MG63 (cell line): ENCODE results near the gene PTPRT. TPM values are rescaled to one million over a fixed set of nuclear protein-coding genes. Genes with fewer than 3 reads are reported as not detected.

Experiments
- DNase-seq: peaks from one replicate; pipeline ENCODE4 v3.0.0-alpha.2; 2020
- H3K27me3 ChIP-seq: fragments of 250-450 bp; sonication (Bioruptor Pico); 2 replicates; pipeline ENCODE4 v1.5.1; 2020; ENCODE audit warnings: mild to moderate bottlenecking, moderate library complexity
- H3K36me3 ChIP-seq: fragments of 250-450 bp; sonication (Bioruptor Pico); 2 replicates; pipeline ENCODE4 v1.5.1; 2020; ENCODE audit warnings: mild to moderate bottlenecking, moderate library complexity
- H3K4me3 ChIP-seq: fragments of 250-450 bp; sonication (Bioruptor Pico); 2 replicates; pipeline ENCODE4 v1.5.1; 2020; ENCODE audit warnings: mild to moderate bottlenecking, moderate library complexity
- H3K9me3 ChIP-seq: fragments of 250-450 bp; sonication (Bioruptor Pico); 2 replicates; pipeline ENCODE4 v1.5.1; 2020; ENCODE audit warnings: mild to moderate bottlenecking, moderate library complexity
- total RNA-seq: library from RNA; depleted of rRNA; stranded (reverse); fragments of >200 nt; shearing (Covaris generic); gene quantifications from 2 replicates; pipeline ENCODE4 v1.2.3, GENCODE V29; 2014; ENCODE audit warnings: low replicate concordance

Gene PTPRT
- total RNA-seq, 1 experiment from 2014 or later, result not detected

DNA sequence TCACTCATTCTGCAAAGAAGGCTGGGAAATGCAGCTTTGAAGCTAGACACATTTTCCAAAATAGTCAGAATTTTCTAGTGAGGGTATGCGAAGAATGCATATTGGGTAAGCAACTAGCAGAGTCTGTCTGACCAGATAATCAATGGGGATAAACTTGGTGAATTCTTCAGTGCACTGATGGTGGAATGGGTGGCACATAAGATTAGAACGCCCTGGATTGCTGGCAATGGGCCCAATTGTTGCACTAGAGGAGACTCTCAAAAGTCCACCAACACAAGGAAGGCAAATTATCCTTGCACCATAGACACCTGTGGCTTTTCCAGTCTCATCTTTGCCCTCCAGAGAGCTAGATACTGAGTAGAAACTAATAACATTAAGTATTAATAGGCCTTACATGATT is 167.6 kb downstream of the PTPRT start:
- H3K9me3 ChIP-seq, result no peaks in the 10 kb centered on the region
- DNase-seq, result no peak
- H3K27me3 ChIP-seq, result no peaks in the 10 kb centered on the region; the same call in 1 of the 2 replicates
- no peaks in the 10 kb centered on the region for H3K36me3 ChIP-seq
- H3K4me3 ChIP-seq, result no peak overlapping the region

GRCh38 chr20:43017241-43018030 is 172.3 kb downstream of the PTPRT start:
- Histone ChIP-seq H3K27me3 (no peaks in the 10 kb centered on the region; the same call in 1 of the 2 replicates), H3K4me3 (no peak overlapping the region), H3K9me3 (no peaks in the 10 kb centered on the region), H3K36me3 (no peaks in the 10 kb centered on the region)
- DNase-seq, result no peak

DNA sequence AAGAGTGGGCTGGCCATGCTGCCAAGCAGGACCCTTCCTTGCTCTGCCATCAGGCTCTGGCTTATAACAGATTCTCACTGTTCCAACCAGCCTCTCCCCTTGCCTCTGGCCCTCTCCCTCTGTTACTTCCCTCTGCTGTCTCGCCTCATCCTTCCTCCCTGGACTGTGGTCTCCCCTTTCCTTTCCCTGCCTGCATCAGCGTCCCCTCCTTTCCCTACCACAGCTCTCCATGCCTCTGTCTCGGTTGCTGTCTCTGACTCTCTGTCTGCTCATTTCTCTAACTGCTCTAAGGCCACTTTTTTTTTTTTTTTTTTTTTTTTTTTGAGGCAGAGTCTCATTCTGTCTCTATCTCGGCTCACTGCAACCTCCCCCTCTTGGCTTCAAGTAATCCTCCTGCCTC is 173.4 kb downstream of the PTPRT start:
- H3K4me3 ChIP-seq, result no peak overlapping the region
- no peaks in the 10 kb centered on the region for H3K9me3 ChIP-seq
- DNase-seq, result no peak
- H3K36me3 ChIP-seq, result no peaks in the 10 kb centered on the region
- H3K27me3 ChIP-seq, result no peaks in the 10 kb centered on the region; the same call in 1 of the 2 replicates

GRCh38 chr20:43015566-43015965 is 174.1 kb downstream of the PTPRT start:
- DNase-seq, result no peak
- Histone ChIP-seq H3K27me3 (no peaks in the 10 kb centered on the region; the same call in 1 of the 2 replicates), H3K9me3 (no peaks in the 10 kb centered on the region), H3K4me3 (no peak overlapping the region), H3K36me3 (no peaks in the 10 kb centered on the region)

GRCh38 chr20:43014206-43014605 is 175.5 kb downstream of the PTPRT start:
- no peak overlapping the region for H3K4me3 ChIP-seq
- no peak for DNase-seq
- no peaks in the 10 kb centered on the region for H3K36me3 ChIP-seq
- H3K9me3 ChIP-seq, result no peaks in the 10 kb centered on the region
- no peaks in the 10 kb centered on the region; the same call in 1 of the 2 replicates for H3K27me3 ChIP-seq

DNA sequence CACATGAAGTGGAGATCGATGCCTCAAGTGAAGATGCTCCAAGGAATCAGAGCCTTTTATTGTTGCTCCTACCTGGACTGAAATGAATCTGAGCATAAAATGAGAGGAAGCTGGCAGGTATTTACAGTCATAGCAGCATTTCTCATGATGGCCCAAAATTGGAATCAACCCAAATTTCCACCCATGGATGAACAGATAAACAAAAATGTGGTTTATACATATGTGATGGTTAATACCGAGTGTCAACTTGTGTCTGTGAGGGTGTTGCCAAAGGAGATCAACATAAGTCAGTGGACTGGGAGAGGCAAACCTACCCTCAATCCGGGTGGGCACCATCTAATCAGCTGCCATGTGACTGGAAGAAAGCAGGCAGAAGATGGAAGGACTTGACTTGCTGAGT is 178.2 kb downstream of the PTPRT start:
- Histone ChIP-seq H3K4me3 (no peak overlapping the region), H3K27me3 (no peaks in the 10 kb centered on the region), H3K36me3 (no peaks in the 10 kb centered on the region), H3K9me3 (no peaks in the 10 kb centered on the region)
- DNase-seq, result no peak

DNA sequence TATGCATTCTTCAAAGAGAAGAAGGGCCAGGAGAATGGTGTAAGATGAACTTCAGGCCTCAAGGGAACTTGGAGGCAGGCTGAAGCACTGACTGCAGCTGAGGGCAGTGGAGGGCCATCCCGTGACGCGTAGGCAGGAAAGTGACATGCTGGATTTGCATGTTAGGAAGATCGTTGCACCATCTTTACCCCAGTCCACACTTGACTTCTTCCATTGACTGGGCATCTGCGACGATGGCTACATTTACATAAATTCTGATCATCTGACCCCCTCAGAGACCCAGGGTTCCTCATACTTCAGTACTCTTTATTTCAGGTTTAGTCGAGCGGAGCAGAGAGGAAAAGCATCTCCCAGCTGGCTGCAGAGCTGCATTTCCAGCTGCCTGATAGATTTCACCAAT is 180.2 kb downstream of the PTPRT start:
- DNase-seq, result no peak
- Histone ChIP-seq H3K9me3 (no peaks in the 10 kb centered on the region), H3K4me3 (no peak overlapping the region), H3K27me3 (no peaks in the 10 kb centered on the region), H3K36me3 (no peaks in the 10 kb centered on the region)

DNA sequence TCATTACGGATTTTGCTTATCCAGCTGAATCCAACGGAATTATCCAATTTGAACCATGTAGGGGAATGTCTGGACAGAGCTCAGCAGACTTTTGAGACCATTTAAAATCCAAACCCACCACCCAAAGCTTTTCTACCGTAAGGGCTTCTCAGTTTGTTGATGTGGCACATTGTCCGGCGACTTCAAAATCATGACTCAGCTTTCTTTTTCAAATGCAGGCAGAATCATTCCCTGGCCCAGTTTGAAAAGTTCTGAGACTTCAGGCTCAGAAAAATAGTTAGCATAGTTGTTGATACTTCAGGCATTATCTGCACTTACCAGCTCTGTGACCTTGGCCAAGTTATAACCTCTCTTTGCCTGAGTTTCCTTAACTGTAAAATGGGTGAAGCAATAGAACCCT is 182.2 kb downstream of the PTPRT start:
- Histone ChIP-seq H3K4me3 (no peak overlapping the region), H3K9me3 (no peaks in the 10 kb centered on the region), H3K27me3 (no peaks in the 10 kb centered on the region), H3K36me3 (no peaks in the 10 kb centered on the region)
- no peak for DNase-seq

- Histone ChIP-seq H3K36me3 (no peaks in the 10 kb centered on the region), H3K4me3 (no peak overlapping the region), H3K9me3 (no peaks in the 10 kb centered on the region), H3K27me3 (no peaks in the 10 kb centered on the region)
- no peak for DNase-seq
Measured at GRCh38 chr20:43006651-43007375, 182.9 kb downstream of the PTPRT start.

DNA sequence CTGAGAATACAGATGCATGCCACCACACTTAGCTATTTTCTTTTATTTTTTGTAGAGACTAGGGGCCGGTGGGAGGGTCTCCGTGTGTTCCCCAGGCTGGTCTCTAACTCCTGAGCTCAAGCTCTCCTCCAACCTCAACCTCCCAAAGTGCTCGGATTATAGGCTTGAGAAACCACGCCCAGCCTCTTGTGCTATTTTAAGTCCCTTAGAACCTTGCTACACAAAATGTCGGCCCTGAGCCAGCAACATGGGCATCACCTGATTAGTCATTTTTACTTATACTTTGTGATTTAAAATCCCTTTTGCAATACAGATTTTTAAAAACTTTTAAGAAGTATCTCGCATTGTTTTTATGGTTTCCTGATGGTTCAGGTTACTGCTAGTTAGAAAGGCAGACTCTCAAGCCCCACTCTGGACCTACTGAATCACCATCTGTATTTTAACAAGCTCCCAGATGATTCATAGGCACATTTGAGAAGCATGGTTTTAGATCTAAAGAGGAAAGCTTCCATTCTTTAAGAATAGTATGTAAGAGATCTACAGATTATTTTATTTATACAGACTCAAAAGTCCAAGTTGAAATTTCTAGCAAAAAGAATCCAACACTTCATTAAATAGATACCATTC is 186.3 kb downstream of the PTPRT start:
- H3K27me3 ChIP-seq, result no peaks in the 10 kb centered on the region
- H3K36me3 ChIP-seq, result no peaks in the 10 kb centered on the region
- no peak overlapping the region for H3K4me3 ChIP-seq
- no peaks in the 10 kb centered on the region for H3K9me3 ChIP-seq
- no peak for DNase-seq

GRCh38 chr20:42996141-42996540 is 193.6 kb downstream of the PTPRT start:
- Histone ChIP-seq H3K36me3 (no peaks in the 10 kb centered on the region), H3K4me3 (no peak overlapping the region), H3K9me3 (no peaks in the 10 kb centered on the region), H3K27me3 (no peaks in the 10 kb centered on the region)
- DNase-seq, result no peak

GRCh38 chr20:42988319-42988718 is 201.4 kb downstream of the PTPRT start:
- no peak overlapping the region for H3K4me3 ChIP-seq
- no peaks in the 10 kb centered on the region; the same call in 1 of the 2 replicates for H3K27me3 ChIP-seq
- H3K36me3 ChIP-seq, result no peaks in the 10 kb centered on the region
- H3K9me3 ChIP-seq, result no peaks in the 10 kb centered on the region
- DNase-seq, result no peak

- no peak for DNase-seq
- no peaks in the 10 kb centered on the region; the same call in 1 of the 2 replicates for H3K27me3 ChIP-seq
- H3K4me3 ChIP-seq, result no peak overlapping the region
- no peaks in the 10 kb centered on the region for H3K9me3 ChIP-seq
- no peaks in the 10 kb centered on the region for H3K36me3 ChIP-seq
Measured at GRCh38 chr20:42987376-42988114, 202.2 kb downstream of the PTPRT start.

DNA sequence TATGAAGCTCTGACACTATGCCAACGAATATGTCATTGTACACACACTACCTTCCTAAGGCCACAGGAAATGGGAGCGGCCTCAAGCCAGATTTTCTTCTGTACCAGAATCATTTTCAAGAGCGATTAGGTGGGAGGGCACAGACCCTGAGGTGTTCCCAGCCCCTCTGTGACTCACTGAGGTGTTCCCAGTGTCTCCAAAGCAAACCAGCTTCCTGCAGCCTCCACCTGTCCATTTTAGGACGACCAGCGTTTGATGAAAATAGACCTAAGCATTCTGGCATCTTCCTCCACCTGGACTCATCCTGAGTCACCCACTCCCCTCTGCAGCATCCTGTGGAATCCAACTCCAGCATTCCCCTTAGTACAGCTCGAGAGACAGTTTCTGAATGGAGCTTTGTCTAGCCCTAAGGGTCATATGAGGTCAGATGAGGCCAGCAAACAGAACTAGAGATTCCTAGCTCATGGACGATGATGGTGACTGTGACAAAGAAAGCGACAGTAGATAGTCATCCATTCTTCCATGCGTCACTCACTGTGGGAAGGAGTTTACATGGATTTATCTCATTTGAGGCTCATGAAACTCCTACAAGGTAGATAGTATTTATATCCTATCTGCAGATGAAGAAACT is 203.4 kb downstream of the PTPRT start:
- no peak for DNase-seq
- H3K9me3 ChIP-seq, result no peaks in the 10 kb centered on the region
- H3K27me3 ChIP-seq, result no peaks in the 10 kb centered on the region; the same call in 1 of the 2 replicates
- H3K36me3 ChIP-seq, result no peaks in the 10 kb centered on the region
- H3K4me3 ChIP-seq, result no peak overlapping the region

DNA sequence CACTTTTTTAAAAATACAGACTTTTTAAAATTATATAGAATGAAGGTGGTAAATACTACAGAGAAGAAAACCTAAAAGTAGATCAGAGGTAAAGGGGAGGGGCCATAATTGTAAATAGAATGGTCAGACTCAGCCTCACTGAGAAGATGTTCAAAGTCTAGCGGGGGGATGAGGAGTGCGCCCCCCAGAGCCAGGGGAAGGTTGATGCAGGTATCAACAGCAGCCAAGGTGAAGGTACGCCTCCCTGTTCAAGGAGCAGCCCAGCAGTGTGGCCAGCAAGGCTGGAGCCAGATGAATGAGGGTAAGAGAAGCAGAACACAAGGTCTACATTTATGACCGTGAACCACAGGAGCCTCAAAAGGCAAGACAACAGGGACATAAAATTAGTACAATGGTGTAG is 204.1 kb downstream of the PTPRT start:
- H3K9me3 ChIP-seq, result no peaks in the 10 kb centered on the region
- no peaks in the 10 kb centered on the region for H3K36me3 ChIP-seq
- no peak for DNase-seq
- H3K27me3 ChIP-seq, result no peaks in the 10 kb centered on the region; the same call in 1 of the 2 replicates
- no peak overlapping the region for H3K4me3 ChIP-seq

DNA sequence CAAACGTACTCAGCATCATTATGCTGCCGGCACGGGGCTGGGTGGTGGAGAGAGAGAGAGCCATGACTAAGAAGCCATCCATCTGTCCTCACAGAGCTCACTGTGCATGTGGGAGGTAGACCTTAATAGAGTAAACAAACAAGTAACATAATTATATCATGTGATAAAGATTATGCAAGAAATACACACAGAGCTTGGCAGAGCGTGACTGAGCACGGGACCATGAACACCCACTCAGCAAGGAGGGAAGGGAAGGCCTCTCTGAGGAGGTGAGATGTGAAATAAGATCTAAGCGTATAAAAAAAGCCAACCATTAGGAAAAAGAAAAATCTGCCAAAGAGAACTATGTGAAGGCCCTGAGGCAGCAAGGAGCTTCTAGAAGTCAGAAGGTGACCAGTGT is 207.5 kb downstream of the PTPRT start:
- no peaks in the 10 kb centered on the region for H3K9me3 ChIP-seq
- no peak overlapping the region for H3K4me3 ChIP-seq
- no peaks in the 10 kb centered on the region for H3K36me3 ChIP-seq
- peaks cover 4% of the 10 kb centered on the region for H3K27me3 ChIP-seq
- DNase-seq, result no peak
